ENCODE measurements around the gene GORASP2. TPM values are rescaled to one million over a fixed set of nuclear protein-coding genes. Genes with fewer than 3 reads are reported as not detected.

GORASP2 gene
- polyA plus RNA-seq, 1 of the 3 experiments (the other 2 are of a cell fraction), result 127 TPM

- WGBS (ENCODE audit: low lambda C conversion rate), result 44% methylated on average over 5 of the region's 8 CpGs
Observed at GRCh38 chr2:170922634-170923494, 6.2 kb upstream of the GORASP2 start.

More at GRCh38 chr2:170922634-170923494, 6.2 kb upstream of the GORASP2 start:
- Histone ChIP-seq H2AFZ (ENCODE audit: low read depth) (no peak overlapping the region), H3K27ac (ENCODE audit: low read depth in 2 of 2, low read length in 1 of 2) (no peak overlapping the region), H3K4me1 (ENCODE audit: control insufficient read depth in 1 of 2, insufficient read depth in 2 of 2, low read depth in 1 of 2, low read length in 1 of 2) (no peaks in the 10 kb centered on the region), H3K27me3 (ENCODE audit: insufficient read depth) (no peaks in the 10 kb centered on the region), H3K9me3 (no peaks in the 10 kb centered on the region), H3K9me2 (no peaks in the 10 kb centered on the region), H3K79me2 (ENCODE audit: insufficient read depth) (no peaks in the 10 kb centered on the region), H3K4me3 (ENCODE audit: low read depth in 2 of 2, low read length in 1 of 2) (no peak overlapping the region), H3K9ac (no peak overlapping the region), H4K20me1 (ENCODE audit: insufficient read depth) (no peaks in the 10 kb centered on the region), H3K4me2 (no peak overlapping the region), H3K36me3 (replicated peaks in 1 of 2; ENCODE audit: control insufficient read depth in 1 of 2, insufficient read depth in 2 of 2, low read length in 1 of 2) (no peaks in the 10 kb centered on the region), H3F3A (replicated peaks; ENCODE audit: insufficient read depth) (no peaks in the 10 kb centered on the region)
- ChIA-PET POLR2A (no interaction called here), CTCF (interaction anchor here (2.0 kb wide), 1 partner anchor 50 kb away, joined by 6 read pairs; no protein-coding TSS in a partner anchor)
- no peak for DNase-seq
- TF ChIP-seq RAD21 (IDR thresholded peaks at IDR 0.05; ENCODE audit: low read length), result no peak
- TF ChIP-seq GATA2 (CRISPR knock-in tag; IDR thresholded peaks at IDR 0.05), result no peak
- no peak for TF ChIP-seq FOSL2 (IDR thresholded peaks at IDR 0.05; ENCODE audit: borderline replicate concordance, low read depth)
- no peak for TF ChIP-seq NFIC (IDR thresholded peaks at IDR 0.05; ENCODE audit: borderline replicate concordance)
- TF ChIP-seq EZH2phosphoT487 (IDR thresholded peaks at IDR 0.05; ENCODE audit: borderline replicate concordance, low read depth), result no peak
- no peak for TF ChIP-seq TAF1 (IDR thresholded peaks at IDR 0.05; ENCODE audit: borderline replicate concordance, low read depth, low read length)
- no peak for TF ChIP-seq REST (IDR thresholded peaks at IDR 0.05; ENCODE audit: low read depth, low read length)
- no peak for TF ChIP-seq NRF1 (IDR thresholded peaks at IDR 0.05; ENCODE audit: low read depth, low read length)
- TF ChIP-seq RFX5 (IDR thresholded peaks at IDR 0.05; ENCODE audit: low read length), result no peak
- no peak for TF ChIP-seq EP300 (IDR thresholded peaks at IDR 0.05; ENCODE audit: borderline replicate concordance in 1 of 2, low read depth in 1 of 2, low read length in 1 of 2)
- TF ChIP-seq MXI1 (IDR thresholded peaks at IDR 0.05; ENCODE audit: low read depth, low read length), result no peak
- TF ChIP-seq USF2 (IDR thresholded peaks at IDR 0.05; ENCODE audit: borderline replicate concordance, low read depth, low read length), result no peak
- no peak for TF ChIP-seq POLR2AphosphoS5 (IDR thresholded peaks at IDR 0.05; ENCODE audit: low read depth, low read length)
- TF ChIP-seq, protein P1, sequence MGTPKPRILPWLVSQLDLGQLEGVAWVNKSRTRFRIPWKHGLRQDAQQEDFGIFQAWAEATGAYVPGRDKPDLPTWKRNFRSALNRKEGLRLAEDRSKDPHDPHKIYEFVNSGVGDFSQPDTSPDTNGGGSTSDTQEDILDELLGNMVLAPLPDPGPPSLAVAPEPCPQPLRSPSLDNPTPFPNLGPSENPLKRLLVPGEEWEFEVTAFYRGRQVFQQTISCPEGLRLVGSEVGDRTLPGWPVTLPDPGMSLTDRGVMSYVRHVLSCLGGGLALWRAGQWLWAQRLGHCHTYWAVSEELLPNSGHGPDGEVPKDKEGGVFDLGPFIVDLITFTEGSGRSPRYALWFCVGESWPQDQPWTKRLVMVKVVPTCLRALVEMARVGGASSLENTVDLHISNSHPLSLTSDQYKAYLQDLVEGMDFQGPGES (IDR thresholded peaks at IDR 0.05; ENCODE audit: low read depth, low read length), result no peak
- no peak for TF ChIP-seq RXRA (IDR thresholded peaks at IDR 0.05; ENCODE audit: borderline replicate concordance, low read depth)
